Measurements from ENCODE around the gene BCKDK. TPM values are rescaled to one million over a fixed set of nuclear protein-coding genes. Genes with fewer than 3 reads are reported as not detected.

Gene BCKDK
- total and polyA plus RNA-seq, 2 of the 13 experiments (the other 11 are each of a cell fraction or from before 2014, with no cell fraction given), result 24.9 to 42.6 TPM

- no peak overlapping the region for H3K4me3 ChIP-seq (replicated peaks in 1 of 3; ENCODE audit: insufficient read depth in 1 of 3, low read depth in 2 of 3, low read length in 3 of 3)
- H3K9ac ChIP-seq (ENCODE audit: insufficient read depth, low read depth, low read length), result no peak overlapping the region
- DNase-seq (ENCODE audit: low spot score) (no peak), ATAC-seq (no peak), FAIRE-seq (no peak)
- H3K9me3 ChIP-seq (ENCODE audit: low read length), result no peaks in the 10 kb centered on the region
- H3K4me2 ChIP-seq (ENCODE audit: low read depth, low read length), result no peak overlapping the region
- H4K20me1 ChIP-seq (ENCODE audit: insufficient read depth, low read length), result peaks cover 8% of the 10 kb centered on the region
- in situ Hi-C loops (cut with HindIII; ENCODE audit: extremely low pct_ligation_motif_present, low pct_unique_long_range_greater_than_20kb) (no loop called here), intact Hi-C loops (cut with micrococcal nuclease; ENCODE audit: unreplicated experiment) (no loop called here)
- H2AFZ ChIP-seq (ENCODE audit: low read length), result no peak overlapping the region
- no peaks in the 10 kb centered on the region for H3K27me3 ChIP-seq (ENCODE audit: control insufficient read depth in 1 of 2, insufficient read depth in 2 of 2, low read length in 2 of 2)
- whole genome bisulfite sequencing (ENCODE audit: low lambda C conversion rate), result 97% methylated on average over 5 of the region's 5 CpGs
- TF ChIP-seq ZNF660 (CRISPR knock-in tag; IDR thresholded peaks at IDR 0.05; ENCODE audit: borderline replicate concordance, low read depth), result no peak
- TF ChIP-seq HES4 (CRISPR knock-in tag; IDR thresholded peaks at IDR 0.05; ENCODE audit: borderline replicate concordance), result 0 out of 2 replicates have a peak, but pooled peaks have one; percentile 11
- TF ChIP-seq ZC3H13 (CRISPR knock-in tag; IDR thresholded peaks at IDR 0.05), result peak; percentile 36; the same call in 1 of the 2 replicates
- no peak for TF ChIP-seq PHF20 (CRISPR knock-in tag; IDR thresholded peaks at IDR 0.05)
- CTCF ChIA-PET (ENCODE audit: low intra/inter-chr PET ratio, low total read pairs), result no interaction called here
- H3K27ac ChIP-seq (ENCODE audit: extremely low read length, insufficient read depth, low read length), result no peak overlapping the region
- H3K4me1 ChIP-seq (ENCODE audit: insufficient read depth, low read length), result peaks cover 8% of the 10 kb centered on the region
- POLR2A ChIA-PET, result no interaction called here
- peaks cover 20% of the 10 kb centered on the region for H3K79me2 ChIP-seq (ENCODE audit: insufficient read depth, low read length)
- peaks cover 16 to 32% of the 10 kb centered on the region in 2 experiments for H3K36me3 ChIP-seq (replicated peaks in 1 of 2; ENCODE audit: control insufficient read depth in 1 of 2, insufficient read depth in 2 of 2, low read length in 2 of 2)
- BruUV-seq (replicated peaks), result no TSS peak
Measured at GRCh38 chr16:31087971-31088370, 20.2 kb upstream of the BCKDK start.

GRCh38 chr16:31088459-31089183, 19.6 kb upstream of the BCKDK start, which contains the start of gene PRSS53:
Gene PRSS53 (minus strand): TSS chr16:31088943. CDS start chr16:31088809, 134 bp downstream.
- H3K4me1 ChIP-seq (ENCODE audit: insufficient read depth, low read length), result peaks cover 14% of the 10 kb centered on the region
- H3K27ac ChIP-seq (ENCODE audit: extremely low read length, insufficient read depth, low read length), result no peak within 1 kb of the TSS
- no peaks in the 10 kb centered on the region; a peak in 1 of 5 replicates for H3K27me3 ChIP-seq (ENCODE audit: control insufficient read depth in 1 of 2, insufficient read depth in 2 of 2, low read length in 2 of 2)
- H3K9me3 ChIP-seq (ENCODE audit: low read length), result no peaks in the 10 kb centered on the region
- WGBS (ENCODE audit: low lambda C conversion rate), result 94% methylated on average over 14 of the region's 15 CpGs
- no peak within 1 kb of the TSS for H3K9ac ChIP-seq (ENCODE audit: insufficient read depth, low read depth, low read length)
- BruUV-seq (replicated peaks), result no TSS peak
- peaks cover 25% of the 10 kb centered on the region for H3K79me2 ChIP-seq (ENCODE audit: insufficient read depth, low read length)
- H3K4me2 ChIP-seq (ENCODE audit: low read depth, low read length), result no peak within 1 kb of the TSS
- peaks cover 12% of the 10 kb centered on the region for H4K20me1 ChIP-seq (ENCODE audit: insufficient read depth, low read length)
- ChIA-PET POLR2A (no interaction called here), CTCF (ENCODE audit: low intra/inter-chr PET ratio, low total read pairs) (no interaction called here)
- H3K36me3 ChIP-seq (replicated peaks in 1 of 2; ENCODE audit: control insufficient read depth in 1 of 2, insufficient read depth in 2 of 2, low read length in 2 of 2), result peaks cover 15 to 32% of the 10 kb centered on the region in 2 experiments
- no peak within 1 kb of the TSS for H3K4me3 ChIP-seq (replicated peaks in 1 of 3; ENCODE audit: insufficient read depth in 1 of 3, low read depth in 2 of 3, low read length in 3 of 3)
- FAIRE-seq (no peak), ATAC-seq (no peak), DNase-seq (ENCODE audit: low spot score) (no peak)
- in situ Hi-C loops (cut with HindIII; ENCODE audit: extremely low pct_ligation_motif_present, low pct_unique_long_range_greater_than_20kb), result no loop called here
- intact Hi-C loops (cut with micrococcal nuclease; ENCODE audit: unreplicated experiment), result no loop called here
- no peak within 1 kb of the TSS for H2AFZ ChIP-seq (ENCODE audit: low read length)
- TF ChIP-seq ZFP41 (CRISPR knock-in tag; IDR thresholded peaks at IDR 0.05; ENCODE audit: borderline replicate concordance), result no peak
- TF ChIP-seq POLR2G (IDR thresholded peaks at IDR 0.05; ENCODE audit: low read depth, low read length), result peak; percentile 50
- peak; percentile 19; the same call in 1 of the 2 replicates for TF ChIP-seq POLR2AphosphoS5 (IDR thresholded peaks at IDR 0.05; ENCODE audit: low read depth, low read length)
- TF ChIP-seq RBFOX2 (IDR thresholded peaks at IDR 0.05; ENCODE audit: low read depth, low read length), result peak; percentile 71
- no peak for TF ChIP-seq MYPOP (CRISPR knock-in tag; IDR thresholded peaks at IDR 0.05)
- TF ChIP-seq ZNF710 (CRISPR knock-in tag; IDR thresholded peaks at IDR 0.05; ENCODE audit: borderline replicate concordance), result no peak
- peak; percentile 33; the same call in 1 of the 2 replicates for TF ChIP-seq ZBTB33 (CRISPR knock-in tag; IDR thresholded peaks at IDR 0.05)
- TF ChIP-seq TRIM24 (CRISPR knock-in tag; IDR thresholded peaks at IDR 0.05), result no peak
- no peak for TF ChIP-seq SCMH1 (CRISPR knock-in tag; IDR thresholded peaks at IDR 0.05; ENCODE audit: borderline replicate concordance)
